Adrenal gland (tissue), 12 donors: ENCODE data around the gene HPSE2. TPM values are rescaled to one million over a fixed set of nuclear protein-coding genes. Genes with fewer than 3 reads are reported as not detected.

Source experiments
- DNase-seq, 7 donors: peaks; one replicate each; pipeline ENCODE4 v3.0.0-alpha.2; 2019 to 2020
- H3K27ac ChIP-seq, 5 donors: fragments of 200-600 bp; sonication (generic) in 4 of 5; 1 replicate in 3 of 5; 2 replicates in 2 of 5; pipeline versions ENCODE4 v1.5.1 to v1.8.0; 2016 to 2020; ENCODE audit warnings: mild to moderate bottlenecking in 1 of 5
- H3K27me3 ChIP-seq: fragments of 200-600 bp; 2 replicates; pipeline ENCODE4 v1.8.0; 2021
- H3K36me3 ChIP-seq, 2 donors: fragments of 200-600 bp; replicated peaks in 1 of 2; 1 replicate in 1 of 2; 2 replicates in 1 of 2; pipeline versions ENCODE4 v1.5.1 to v1.8.0; 2018 to 2022
- H3K4me1 ChIP-seq, 2 donors: fragments of 200-600 bp; replicated peaks in 1 of 2; 1 replicate in 1 of 2; 2 replicates in 1 of 2; pipeline versions ENCODE4 v1.5.1 to v1.8.0; 2018 to 2021
- H3K4me3 ChIP-seq, 4 donors: fragments of 200-600 bp; sonication (generic) in 3 of 4; one replicate each; pipeline ENCODE4 v1.5.1; 2016 to 2018
- H3K9me3 ChIP-seq, 3 donors: fragments of 200-600 bp; sonication (generic) in 1 of 3; replicated peaks in 1 of 3; 1 replicate in 2 of 3; 2 replicates in 1 of 3; pipeline versions ENCODE4 v1.5.1 to v1.8.0; 2016 to 2021
- POLR2A ChIP-seq, 2 donors: fragments of 450-650 bp; IDR thresholded peaks; one replicate each; pipeline ENCODE4 v1.6.1; 2017; ENCODE audit warnings: antibody characterized with exemption in 2 of 2, mild to moderate bottlenecking in 2 of 2, moderate library complexity in 1 of 2
- WGBS, 4 donors: extraction: QIAGEN DNeasy Blood & Tissue Kit in 2 of 4; methylation state at CpG; one replicate each; pipeline versions ENCODE4 v1.1.5 to v1.1.7; 2013 to 2017; 5-methylcytosine and 5-hydroxymethylcytosine counted together
- intact Hi-C, 2 donors: fragments of 100-400 bp; cut with DNase I; formaldehyde crosslinking; loops; one replicate each; pipeline versions ENCODE4 v1.14.1 to v1.15.0; 2022 to 2023
- polyA plus RNA-seq, 3 donors: library from polyadenylated mRNA; stranded (reverse); fragments of 200-250 nt in 2 of 3; fragments of 350-450 nt in 1 of 3; fragmentation: Illumina TruSeq in 1 of 3; extraction: RNeasy Lipid Tissue Mini Kit (QIAGEN cat#74804) in 1 of 3; gene quantifications; one replicate each; pipeline ENCODE4 v1.2.3, GENCODE V29; 2013 to 2014
- total RNA-seq, 9 donors: library from RNA; depleted of rRNA in 4 of 9; stranded (reverse); fragments of >200 nt in 4 of 9; fragments of 120-200 nt in 1 of 9; fragmentation: NEBNext Ultra II Directional in 1 of 9; extraction: Animal tissue kit (Norgen Biotek cat#: 25700) in 1 of 9; gene quantifications; one replicate each; pipeline versions ENCODE4 v1.1.0 to v1.2.4, GENCODE V29; 2013 to 2023
- TF ChIP-seq, protein P1 (sequence below), 6 experiments: fragments of 450-650 bp in 4 of 6; fragments of 200-600 bp in 2 of 6; sonication (generic) in 1 of 6; IDR thresholded peaks; 1 replicate in 5 of 6; 2 replicates in 1 of 6; pipeline versions ENCODE4 v1.5.1 to v1.8.0; 2016 to 2021; ENCODE audit warnings: antibody characterized with exemption in 6 of 6, mild to moderate bottlenecking in 2 of 6, moderate library complexity in 1 of 6
- donor health status: healthy with polysubstance abuse.
- donor health status: Bipolar disorder and iron deficiency.
- donor health status: DM: yes; HTN: yes; CAD: no.
- donor health status: DM: no; HTN: no; CAD: no.
- donor health status: DM: no; HTN: no; CAD: no.
- donor health status: DM: yes; HTN: yes; CAD: no.

HPSE2 gene
- total and polyA plus RNA-seq, 12 donors: under 0.01 to 0.16 (median 0.10) TPM; not detected in 9

GRCh38 chr10:99123336-99123735, 112.3 kb downstream of the HPSE2 start:
- TF ChIP-seq, protein P1, sequence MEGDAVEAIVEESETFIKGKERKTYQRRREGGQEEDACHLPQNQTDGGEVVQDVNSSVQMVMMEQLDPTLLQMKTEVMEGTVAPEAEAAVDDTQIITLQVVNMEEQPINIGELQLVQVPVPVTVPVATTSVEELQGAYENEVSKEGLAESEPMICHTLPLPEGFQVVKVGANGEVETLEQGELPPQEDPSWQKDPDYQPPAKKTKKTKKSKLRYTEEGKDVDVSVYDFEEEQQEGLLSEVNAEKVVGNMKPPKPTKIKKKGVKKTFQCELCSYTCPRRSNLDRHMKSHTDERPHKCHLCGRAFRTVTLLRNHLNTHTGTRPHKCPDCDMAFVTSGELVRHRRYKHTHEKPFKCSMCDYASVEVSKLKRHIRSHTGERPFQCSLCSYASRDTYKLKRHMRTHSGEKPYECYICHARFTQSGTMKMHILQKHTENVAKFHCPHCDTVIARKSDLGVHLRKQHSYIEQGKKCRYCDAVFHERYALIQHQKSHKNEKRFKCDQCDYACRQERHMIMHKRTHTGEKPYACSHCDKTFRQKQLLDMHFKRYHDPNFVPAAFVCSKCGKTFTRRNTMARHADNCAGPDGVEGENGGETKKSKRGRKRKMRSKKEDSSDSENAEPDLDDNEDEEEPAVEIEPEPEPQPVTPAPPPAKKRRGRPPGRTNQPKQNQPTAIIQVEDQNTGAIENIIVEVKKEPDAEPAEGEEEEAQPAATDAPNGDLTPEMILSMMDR (IDR thresholded peaks at IDR 0.05): no peak
- no peak for TF ChIP-seq POLR2A (IDR thresholded peaks at IDR 0.05)
- no peaks in the 10 kb centered on the region for H3K4me1 ChIP-seq
- no peak overlapping the region for H3K4me3 ChIP-seq
- 72 to 84% (median 77%) methylated on average over 3 of the region's 3 CpGs for WGBS, 4 donors
- H3K27ac ChIP-seq: no peak overlapping the region
- no peaks in the 10 kb centered on the region for H3K9me3 ChIP-seq
- intact Hi-C loops: no loop called here
- no peaks in the 10 kb centered on the region for H3K27me3 ChIP-seq
- H3K36me3 ChIP-seq: no peaks in the 10 kb centered on the region
- DNase-seq: no peak

DNA sequence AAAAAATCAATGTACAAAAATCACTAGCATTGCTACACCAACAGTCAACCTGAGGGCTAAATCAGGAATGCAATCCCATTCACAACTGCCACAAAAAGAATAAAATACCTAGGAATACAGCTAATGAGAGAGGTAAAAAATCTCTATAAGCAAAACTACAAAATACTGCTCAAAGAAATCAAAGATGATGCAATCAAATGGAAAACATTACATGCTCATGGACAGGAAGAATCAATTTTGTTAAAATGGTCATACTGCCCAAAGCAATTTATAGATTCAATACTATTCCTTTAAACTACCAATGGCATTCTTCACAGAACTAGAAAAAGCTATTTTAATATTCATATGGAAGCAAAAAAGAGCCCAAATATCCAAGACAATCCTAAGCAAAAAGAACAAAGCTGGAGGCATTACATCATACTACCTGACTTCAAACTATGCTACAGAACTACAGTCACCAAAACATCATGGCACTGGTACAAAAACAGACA, 116.3 kb downstream of the HPSE2 start:
- no peak overlapping the region for H3K27ac ChIP-seq
- intact Hi-C loops: no loop called here
- no peak for DNase-seq
- no peaks in the 10 kb centered on the region for H3K27me3 ChIP-seq
- TF ChIP-seq, protein P1 (IDR thresholded peaks at IDR 0.05): no peak
- no peak for TF ChIP-seq POLR2A (IDR thresholded peaks at IDR 0.05)
- no peak overlapping the region for H3K4me3 ChIP-seq
- H3K36me3 ChIP-seq: no peaks in the 10 kb centered on the region
- H3K4me1 ChIP-seq: no peaks in the 10 kb centered on the region
- no peaks in the 10 kb centered on the region for H3K9me3 ChIP-seq

DNA sequence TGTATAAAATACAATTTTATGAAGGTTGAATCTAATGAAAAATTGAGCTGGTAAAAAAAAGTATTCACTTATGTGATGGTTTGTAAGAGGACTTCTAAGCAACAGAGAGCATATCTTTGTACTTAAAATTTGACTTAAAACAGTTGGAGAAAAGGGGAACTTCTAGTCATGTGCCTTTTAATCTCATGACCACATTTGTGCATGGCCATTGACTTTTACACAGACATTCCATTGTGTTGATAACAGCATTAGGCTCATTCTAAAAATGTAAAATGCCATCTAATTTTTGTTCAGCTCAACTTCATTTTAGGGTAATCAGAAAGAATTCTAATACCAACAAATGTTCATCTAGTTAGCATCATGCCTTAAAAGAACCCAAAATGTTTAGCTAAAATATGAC, 119.9 kb downstream of the HPSE2 start:
- no peaks in the 10 kb centered on the region for H3K27me3 ChIP-seq
- H3K27ac ChIP-seq: no peak overlapping the region
- no peaks in the 10 kb centered on the region for H3K9me3 ChIP-seq
- TF ChIP-seq, protein P1 (IDR thresholded peaks at IDR 0.05): no peak
- no peak for TF ChIP-seq POLR2A (IDR thresholded peaks at IDR 0.05)
- DNase-seq: no peak
- no peaks in the 10 kb centered on the region for H3K36me3 ChIP-seq
- no peak overlapping the region for H3K4me3 ChIP-seq
- H3K4me1 ChIP-seq: no peaks in the 10 kb centered on the region
- intact Hi-C loops: no loop called here

- intact Hi-C loops: no loop called here
- H3K9me3 ChIP-seq: no peaks in the 10 kb centered on the region
- H3K4me1 ChIP-seq: no peaks in the 10 kb centered on the region
- no peak for DNase-seq
- H3K4me3 ChIP-seq: no peak overlapping the region
- no peak overlapping the region for H3K27ac ChIP-seq
- TF ChIP-seq POLR2A (IDR thresholded peaks at IDR 0.05): no peak
- TF ChIP-seq, protein P1 (IDR thresholded peaks at IDR 0.05): no peak
- no peaks in the 10 kb centered on the region for H3K36me3 ChIP-seq
- no peaks in the 10 kb centered on the region for H3K27me3 ChIP-seq
- 60 to 78% (median 66%) methylated on average over 2 of the region's 2 CpGs for WGBS, 4 donors
Measured at GRCh38 chr10:99085358-99085757, 150.3 kb downstream of the HPSE2 start.
